ENCODE measurements around the gene PPIL1. TPM values are rescaled to one million over a fixed set of nuclear protein-coding genes. Genes with fewer than 3 reads are reported as not detected.

The PPIL1 gene
- total RNA-seq, 3 donors from 2014 or later, result 7.2 to 14.2 (median 10.5) TPM

DNA sequence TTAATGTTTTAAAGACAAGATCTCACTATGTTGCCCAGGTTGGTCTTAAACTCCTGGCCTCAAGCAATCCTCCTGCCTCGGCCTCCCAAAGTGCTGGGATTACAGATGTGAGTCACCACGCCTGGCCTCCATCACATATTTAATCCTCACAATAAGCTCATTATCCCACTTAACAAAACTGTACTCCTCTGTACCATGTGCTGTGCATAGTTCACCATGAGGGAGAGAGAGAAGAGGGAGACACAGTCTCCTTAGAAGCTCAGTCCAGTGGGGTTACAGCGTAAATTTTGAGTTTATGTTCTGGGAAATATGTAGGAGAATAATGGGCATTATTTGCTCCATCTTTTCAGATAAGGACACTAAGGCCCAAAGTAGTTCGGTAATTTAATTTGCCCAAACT, 27.5 kb downstream of the PPIL1 start:
- Histone ChIP-seq H3K36me3 (ENCODE audit: low read depth) (no peaks in the 10 kb centered on the region), H3K4me3 (no peak overlapping the region), H3K9me3 (peaks cover 2% of the 10 kb centered on the region), H3K4me1 (ENCODE audit: low read depth) (peaks cover 5% of the 10 kb centered on the region)
- TF ChIP-seq, protein P1, sequence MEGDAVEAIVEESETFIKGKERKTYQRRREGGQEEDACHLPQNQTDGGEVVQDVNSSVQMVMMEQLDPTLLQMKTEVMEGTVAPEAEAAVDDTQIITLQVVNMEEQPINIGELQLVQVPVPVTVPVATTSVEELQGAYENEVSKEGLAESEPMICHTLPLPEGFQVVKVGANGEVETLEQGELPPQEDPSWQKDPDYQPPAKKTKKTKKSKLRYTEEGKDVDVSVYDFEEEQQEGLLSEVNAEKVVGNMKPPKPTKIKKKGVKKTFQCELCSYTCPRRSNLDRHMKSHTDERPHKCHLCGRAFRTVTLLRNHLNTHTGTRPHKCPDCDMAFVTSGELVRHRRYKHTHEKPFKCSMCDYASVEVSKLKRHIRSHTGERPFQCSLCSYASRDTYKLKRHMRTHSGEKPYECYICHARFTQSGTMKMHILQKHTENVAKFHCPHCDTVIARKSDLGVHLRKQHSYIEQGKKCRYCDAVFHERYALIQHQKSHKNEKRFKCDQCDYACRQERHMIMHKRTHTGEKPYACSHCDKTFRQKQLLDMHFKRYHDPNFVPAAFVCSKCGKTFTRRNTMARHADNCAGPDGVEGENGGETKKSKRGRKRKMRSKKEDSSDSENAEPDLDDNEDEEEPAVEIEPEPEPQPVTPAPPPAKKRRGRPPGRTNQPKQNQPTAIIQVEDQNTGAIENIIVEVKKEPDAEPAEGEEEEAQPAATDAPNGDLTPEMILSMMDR (IDR thresholded peaks at IDR 0.05), result no peak
- intact Hi-C loops (cut with DNase I, micrococcal nuclease), result no loop called here
- no peak for DNase-seq
- ATAC-seq, result no peak

DNA sequence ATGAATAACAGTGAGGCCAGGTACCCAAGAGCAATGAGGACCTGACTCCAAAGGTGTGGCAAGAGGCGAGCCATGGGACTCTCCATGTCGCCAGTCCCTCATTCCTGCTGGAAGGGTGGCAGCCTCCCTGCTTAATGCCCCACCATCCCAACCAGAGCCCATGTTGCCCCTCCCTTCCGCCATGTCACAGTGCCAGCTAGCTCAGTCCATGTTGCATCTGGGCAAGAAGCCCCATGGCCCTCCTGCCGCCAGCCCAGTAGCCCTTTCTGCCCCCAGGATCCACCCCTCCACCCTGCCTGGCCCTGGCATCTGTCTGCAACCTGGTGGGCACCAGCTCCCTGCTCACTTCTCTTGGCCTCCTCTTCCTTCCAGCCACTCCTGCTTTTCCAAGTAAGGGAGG, 29.4 kb downstream of the PPIL1 start:
- intact Hi-C loops (cut with DNase I, micrococcal nuclease), result no loop called here
- peaks cover 12% of the 10 kb centered on the region for H3K4me1 ChIP-seq (ENCODE audit: low read depth)
- no peaks in the 10 kb centered on the region for H3K36me3 ChIP-seq (ENCODE audit: low read depth)
- TF ChIP-seq, protein P1 (IDR thresholded peaks at IDR 0.05), result no peak
- H3K4me3 ChIP-seq, result no peak overlapping the region
- ATAC-seq (no peak), DNase-seq (no peak)
- no peaks in the 10 kb centered on the region for H3K9me3 ChIP-seq

DNA sequence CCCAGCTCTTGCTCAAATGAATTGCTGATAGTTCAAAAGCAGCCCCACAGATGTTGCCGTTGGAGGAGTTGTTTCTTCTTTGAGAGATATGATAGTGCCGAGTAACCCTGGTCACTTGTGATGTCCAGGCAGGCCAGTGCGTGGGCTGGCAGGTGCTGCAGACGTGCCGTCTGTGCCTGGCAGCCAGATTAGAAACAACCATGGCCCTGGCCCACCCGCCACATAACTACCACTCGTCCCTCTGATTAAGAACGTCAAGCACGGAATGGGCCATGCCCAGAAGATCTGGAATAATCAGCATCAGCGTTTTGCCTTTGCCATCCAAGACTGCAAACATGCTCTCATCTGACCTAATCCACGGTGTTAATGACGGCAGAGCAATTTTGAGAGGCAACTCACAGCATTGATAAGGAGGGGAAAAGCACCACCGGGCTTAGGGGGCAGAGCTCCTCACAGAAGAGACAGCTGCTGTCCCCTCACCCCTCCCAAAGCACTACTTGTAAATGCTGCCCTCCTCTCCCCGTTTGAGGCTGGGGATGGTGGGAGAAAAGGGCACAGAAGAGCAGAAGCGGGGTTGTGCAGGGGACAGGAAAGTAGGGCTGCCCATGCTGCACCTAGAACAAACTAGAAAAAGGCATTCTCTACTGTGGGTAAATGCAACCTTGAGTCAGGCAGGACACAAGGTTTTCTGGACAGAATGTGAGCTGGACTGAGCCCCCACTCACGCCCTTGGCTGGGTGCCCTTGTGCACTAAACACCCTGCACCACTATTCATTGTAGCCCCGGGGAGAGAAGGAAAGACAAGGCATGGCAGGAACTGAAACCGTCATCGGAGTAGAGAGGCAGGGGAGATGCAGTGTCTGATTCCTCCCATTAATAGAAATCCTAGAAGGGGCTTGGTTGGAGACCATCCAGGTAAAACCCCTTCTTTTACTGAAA, 30.1 kb downstream of the PPIL1 start:
- no peak for DNase-seq
- TF ChIP-seq, protein P1 (IDR thresholded peaks at IDR 0.05), result no peak
- no peaks in the 10 kb centered on the region for H3K9me3 ChIP-seq
- no peaks in the 10 kb centered on the region for H3K36me3 ChIP-seq (ENCODE audit: low read depth)
- ATAC-seq, result no peak
- H3K4me3 ChIP-seq, result no peak overlapping the region
- peaks cover 16% of the 10 kb centered on the region for H3K4me1 ChIP-seq (ENCODE audit: low read depth)
- intact Hi-C loops (cut with DNase I, micrococcal nuclease), result no loop called here

DNA sequence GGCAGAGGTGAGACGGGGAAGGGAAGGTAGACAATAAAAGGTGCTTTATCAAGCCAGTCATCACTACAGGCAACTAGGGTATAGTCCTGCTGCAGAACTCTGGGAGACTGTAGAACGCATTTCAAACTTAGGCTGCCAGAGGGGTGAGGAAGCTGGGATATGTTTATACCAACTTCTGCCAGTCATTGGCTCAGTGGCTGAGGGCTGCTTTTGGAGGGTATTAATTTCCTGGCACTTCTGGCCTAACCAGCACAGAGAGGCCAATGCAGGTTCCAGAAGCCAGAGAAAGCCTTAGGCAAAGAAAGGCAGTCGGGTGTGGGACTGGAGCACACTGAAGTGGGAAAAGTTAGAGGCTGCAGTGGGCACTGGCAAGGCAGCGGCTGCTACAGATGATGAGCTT, 31.4 kb downstream of the PPIL1 start:
- TF ChIP-seq, protein P1 (IDR thresholded peaks at IDR 0.05), result no peak
- H3K36me3 ChIP-seq (ENCODE audit: low read depth), result no peaks in the 10 kb centered on the region
- peaks cover 11% of the 10 kb centered on the region for H3K4me1 ChIP-seq (ENCODE audit: low read depth)
- H3K9me3 ChIP-seq, result no peaks in the 10 kb centered on the region
- no peak overlapping the region for H3K4me3 ChIP-seq
- ATAC-seq (no peak), DNase-seq (no peak)
- intact Hi-C loops (cut with DNase I, micrococcal nuclease), result no loop called here

GRCh38 chr6:36841756-36842155, 32.8 kb downstream of the PPIL1 start:
- intact Hi-C loops (cut with DNase I, micrococcal nuclease), result no loop called here
- Histone ChIP-seq H3K36me3 (ENCODE audit: low read depth) (no peaks in the 10 kb centered on the region), H3K9me3 (no peaks in the 10 kb centered on the region), H3K4me3 (no peak overlapping the region), H3K4me1 (ENCODE audit: low read depth) (peaks cover 11% of the 10 kb centered on the region)
- ATAC-seq (no peak), DNase-seq (no peak)
- TF ChIP-seq, protein P1 (IDR thresholded peaks at IDR 0.05), result no peak
